NK-92 (cell line): ENCODE data around the gene PBOV1.

Experiments used
- DNase-seq: peaks from one replicate; lab custom pipeline; 2025; ENCODE audit not compliant: unreplicated experiment; lab: John Stamatoyannopoulos, UW

The PBOV1 gene

GRCh38 chr6:138218449-138218848, at the start of gene PBOV1:
Gene PBOV1 (minus strand): TSS chr6:138218491. CDS start chr6:138218395, 96 bp downstream.
- no peak for DNase-seq

DNA sequence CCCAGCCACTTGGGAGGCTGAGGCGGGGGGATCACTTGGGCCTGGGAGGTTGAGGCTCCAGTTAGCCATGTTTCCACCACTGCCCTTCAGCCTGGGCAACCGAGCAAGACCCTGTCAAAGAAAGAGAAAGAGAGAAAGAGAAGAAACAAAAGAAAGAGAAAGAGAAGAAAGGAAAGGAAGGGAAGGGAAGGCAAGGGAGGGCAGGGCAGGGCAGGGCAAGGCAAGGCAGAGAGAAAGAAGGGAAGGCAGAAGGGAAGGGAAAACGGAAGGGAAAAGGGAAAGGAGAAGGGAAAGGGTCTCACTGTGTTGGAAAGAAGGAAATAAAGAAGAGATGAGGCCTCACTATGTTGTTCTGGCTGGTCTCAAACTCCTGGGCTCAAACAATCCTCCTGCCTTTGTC, 47.8 kb upstream of the PBOV1 start:
- no peak for DNase-seq

GRCh38 chr6:138264372-138264880, 46.1 kb upstream of the PBOV1 start:
- DNase-seq: no peak

DNA sequence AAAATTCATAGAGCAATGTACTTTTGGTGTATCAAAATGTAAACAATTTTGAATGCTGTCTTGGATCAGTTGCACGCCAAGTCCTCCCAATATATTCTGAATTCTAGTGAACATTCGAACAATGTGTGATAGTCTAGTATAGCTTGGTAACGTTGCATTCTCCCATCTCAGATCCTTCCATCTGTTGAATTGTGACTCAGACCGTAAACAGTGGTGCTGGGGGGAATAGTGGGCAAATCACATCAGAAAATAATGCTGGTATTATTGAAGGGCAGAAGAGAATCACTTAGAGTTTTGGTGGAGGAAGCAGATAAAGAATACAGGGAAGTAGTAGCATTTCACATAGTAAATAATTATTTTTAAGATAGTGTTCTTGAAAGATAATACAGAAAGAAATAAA, 45.7 kb upstream of the PBOV1 start:
- no peak for DNase-seq

- DNase-seq: no peak
These were observed 43.0 kb upstream of the PBOV1 start for GRCh38 chr6:138261116-138261780.

GRCh38 chr6:138258991-138259390, 40.7 kb upstream of the PBOV1 start:
- DNase-seq: no peak

DNA sequence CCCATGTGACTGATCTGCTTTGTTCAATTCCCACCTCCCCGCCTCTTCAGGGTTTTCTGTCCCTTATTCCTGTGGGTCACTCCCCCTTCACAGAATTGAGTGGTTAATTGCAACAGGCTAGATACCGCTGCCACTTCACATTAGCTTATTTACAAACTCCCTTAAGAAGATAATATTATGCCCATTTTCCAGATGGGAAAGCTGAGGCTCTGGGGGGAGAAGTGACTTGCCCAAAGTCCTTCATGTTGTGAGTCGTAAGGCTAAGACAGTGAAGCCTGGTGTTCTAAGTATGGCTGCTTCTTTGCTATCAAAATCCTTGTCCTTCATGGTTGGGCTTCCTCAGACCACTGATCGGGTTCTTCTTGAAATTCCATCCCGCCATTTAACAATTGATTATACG, 39.9 kb upstream of the PBOV1 start:
- DNase-seq: no peak

GRCh38 chr6:138257638-138258040, 39.3 kb upstream of the PBOV1 start:
- no peak for DNase-seq

GRCh38 chr6:138255443-138255842, 37.2 kb upstream of the PBOV1 start:
- no peak for DNase-seq

DNA sequence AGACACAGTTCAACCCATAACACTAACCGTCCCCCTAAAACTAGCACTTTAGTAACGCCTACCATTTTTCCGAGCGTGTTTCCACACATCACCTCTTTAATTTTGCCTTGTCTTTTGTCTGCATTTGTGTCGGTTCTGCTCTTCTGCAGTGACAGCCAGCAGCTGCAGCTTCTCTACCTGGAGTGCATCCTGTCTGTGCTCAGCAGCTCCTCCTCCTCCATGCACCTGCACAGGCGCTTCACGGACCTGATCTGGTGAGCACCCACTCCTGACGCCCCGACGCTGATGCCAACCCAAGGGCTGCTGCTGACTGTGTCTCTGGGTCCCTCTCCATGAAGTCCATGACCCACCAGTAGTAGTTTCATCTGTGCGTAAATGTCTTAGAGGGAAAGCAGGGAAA, 35.4 kb upstream of the PBOV1 start:
- no peak for DNase-seq

DNA sequence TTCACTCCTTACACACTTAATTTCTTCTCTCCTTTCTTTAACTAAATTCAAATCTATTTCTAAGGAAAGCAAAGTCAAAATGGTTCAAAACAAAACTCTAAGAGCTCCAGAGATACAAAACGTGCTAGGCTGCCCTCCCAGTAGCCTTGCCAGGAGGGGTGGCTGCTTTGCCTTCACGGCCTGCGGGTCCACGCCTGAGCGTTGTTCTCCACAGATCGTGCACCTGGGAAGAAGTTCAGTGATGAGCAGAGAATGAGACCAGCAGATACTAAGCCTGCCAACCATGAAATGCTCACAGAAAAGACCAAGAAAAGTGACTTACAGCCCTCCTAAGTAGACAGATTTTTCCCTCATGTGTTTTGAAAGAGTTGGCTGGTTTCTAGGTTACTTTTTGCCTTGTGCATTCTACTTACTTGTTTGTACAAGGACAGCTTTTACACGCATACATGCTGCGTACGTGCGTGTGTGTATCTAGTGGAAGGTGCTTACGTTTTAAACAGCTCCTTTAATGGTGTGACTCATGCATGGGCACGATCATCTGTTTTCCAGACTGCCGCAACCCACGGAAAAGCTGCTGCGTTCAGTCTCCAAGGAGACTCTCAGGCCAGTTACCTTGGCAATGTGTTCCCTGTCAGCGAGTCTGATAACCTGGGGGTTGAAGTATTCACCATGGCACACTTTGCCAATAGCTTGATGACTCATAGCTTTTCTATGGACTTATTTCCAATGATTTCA, 32.4 kb upstream of the PBOV1 start:
- no peak for DNase-seq

GRCh38 chr6:138250053-138250452, 31.8 kb upstream of the PBOV1 start:
- no peak for DNase-seq

DNA sequence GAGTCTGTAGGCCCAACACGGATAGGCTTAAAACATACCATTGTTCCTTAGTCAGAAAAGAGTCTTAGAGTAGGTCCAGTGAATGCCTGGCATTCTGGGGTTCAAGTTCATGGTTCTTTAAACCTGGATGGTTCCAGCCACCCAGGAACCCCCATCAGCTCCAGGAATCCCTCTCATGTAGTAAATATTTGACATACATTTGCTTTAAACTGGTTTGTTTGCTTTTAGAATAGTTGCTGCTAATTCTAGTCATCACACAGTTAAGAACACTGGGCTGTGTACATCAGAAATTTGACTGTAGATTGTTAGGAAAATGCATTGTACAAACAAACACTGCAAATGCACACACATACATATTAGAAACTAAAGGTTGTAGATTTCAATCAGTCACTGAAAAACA, 30.6 kb upstream of the PBOV1 start:
- no peak for DNase-seq

DNA sequence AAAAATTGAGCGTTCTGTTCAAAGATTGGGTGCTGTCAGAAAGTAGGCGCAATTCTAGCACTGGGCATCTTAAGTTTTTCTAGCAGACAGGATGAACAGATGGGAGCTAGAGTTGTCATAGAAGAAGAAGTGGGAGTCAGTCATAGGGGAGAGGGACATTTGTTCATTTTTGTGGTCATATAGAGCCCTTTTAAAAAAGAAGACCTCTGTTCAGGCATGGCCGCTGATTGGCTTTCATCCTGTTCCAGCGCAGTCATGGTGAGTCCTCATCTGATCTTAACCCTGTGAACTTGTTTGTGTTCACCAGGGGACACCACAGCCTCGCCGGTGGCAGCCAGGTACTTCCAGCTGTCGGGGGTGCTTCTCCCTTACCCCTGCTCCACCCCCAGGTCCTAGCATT, 29.7 kb upstream of the PBOV1 start:
- no peak for DNase-seq

- no peak for DNase-seq
These were observed 28.6 kb upstream of the PBOV1 start for GRCh38 chr6:138246650-138247440.

- DNase-seq: no peak
These were observed 27.5 kb upstream of the PBOV1 start for GRCh38 chr6:138245751-138246150.

DNA sequence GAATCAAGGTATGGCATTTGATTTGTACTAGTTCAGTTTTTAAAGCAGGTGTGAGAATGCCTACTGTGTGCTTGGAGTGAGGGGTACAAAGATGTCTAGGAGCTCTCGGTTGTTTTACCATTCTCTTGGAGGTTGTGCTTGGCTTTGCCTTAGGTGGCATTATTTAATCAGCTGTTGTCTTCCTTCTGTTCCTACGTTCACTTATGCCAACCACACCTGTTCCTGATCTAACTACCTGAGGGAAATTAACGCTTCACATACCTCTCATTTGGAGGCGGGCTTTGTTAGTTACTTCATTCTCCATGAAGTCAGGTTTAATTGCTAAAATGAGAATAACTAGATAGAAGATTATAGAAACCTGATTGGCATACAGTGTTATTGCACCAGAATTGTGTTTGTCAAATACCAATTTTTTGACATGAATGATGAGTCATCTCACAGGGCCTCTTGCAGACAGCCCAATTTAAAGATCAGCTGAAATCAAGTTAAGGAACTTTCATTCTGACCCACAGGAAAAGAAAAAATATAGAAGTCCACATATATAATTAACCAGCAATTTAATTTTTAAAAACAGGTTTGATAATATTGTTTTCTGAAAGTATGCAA, 24.8 kb upstream of the PBOV1 start:
- no peak for DNase-seq

- no peak for DNase-seq
These were observed 23.6 kb upstream of the PBOV1 start for GRCh38 chr6:138241934-138242333.

GRCh38 chr6:138241381-138241780, 23.1 kb upstream of the PBOV1 start:
- DNase-seq: no peak

GRCh38 chr6:138240476-138241245, 22.4 kb upstream of the PBOV1 start:
- DNase-seq: no peak

DNA sequence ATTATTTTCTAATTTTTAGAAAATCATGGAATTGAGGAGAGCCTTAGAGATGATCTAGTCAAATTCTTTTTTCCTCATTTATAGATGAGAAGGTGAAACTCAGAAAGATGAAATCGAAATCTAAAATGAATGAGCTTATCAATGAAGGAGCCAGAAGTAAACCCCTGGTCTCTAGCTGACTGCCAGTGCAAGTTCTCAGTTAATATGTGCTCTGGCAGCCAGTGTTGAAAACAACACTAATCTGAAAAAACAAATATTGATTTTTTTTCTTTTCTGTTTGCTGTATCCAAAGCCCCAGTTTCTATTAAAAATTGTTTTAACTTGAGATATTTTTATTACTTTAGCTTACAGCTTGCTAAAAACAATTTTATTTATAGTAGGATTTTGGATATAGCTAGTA, 21.5 kb upstream of the PBOV1 start:
- no peak for DNase-seq
